H1 (cell line): Measurements from ENCODE around the gene LAMTOR3. TPM values are rescaled to one million over a fixed set of nuclear protein-coding genes. Genes with fewer than 3 reads are reported as not detected.

Experiments
- CTCF ChIA-PET: fragments of 300-600 bp; sonication (Branson Sonifier 250); formaldehyde crosslinking; loops from one replicate; lab custom pipeline; 2021; ENCODE audit not compliant: partially characterized antibody; lab: Charles Lee
- POLR2A ChIA-PET: fragments of 300-600 bp; sonication (Branson Sonifier 250); formaldehyde crosslinking; loops from one replicate; lab custom pipeline; 2021; ENCODE audit warnings: inconsistent platforms; ENCODE audit not compliant: partially characterized antibody; lab: Charles Lee
- DNase-seq, 2 experiments: peaks; one replicate each; pipeline versions ENCODE4 v3.0.0 to v3.0.0-alpha.2; 2010 to 2022; ENCODE audit warnings: low spot score in 2 of 2, low read depth in 1 of 2, mixed read lengths in 1 of 2
- FAIRE-seq: peaks from 2 replicates; lab custom pipeline; 2011; peaks lifted over from hg19 to GRCh38; lab: Jason Lieb, UNC
- H2AFZ ChIP-seq: 2 replicates; pipeline ENCODE4 v1.8.1; 2012; ENCODE audit warnings: low read length, inconsistent platforms
- H2AK5ac ChIP-seq: 2 replicates; pipeline ENCODE4 v1.6.1; 2013; ENCODE audit warnings: low read depth, low read length
- H2BK120ac ChIP-seq: replicated peaks from 2 replicates; pipeline ENCODE3; 2013; ENCODE audit warnings: low read depth, low read length, inconsistent platforms
- H2BK12ac ChIP-seq: 2 replicates; pipeline ENCODE4 v1.6.1; 2013; ENCODE audit warnings: low read depth, low read length
- H2BK15ac ChIP-seq: 2 replicates; pipeline ENCODE4 v1.6.1; 2013; ENCODE audit warnings: low read length
- H2BK20ac ChIP-seq: 2 replicates; pipeline ENCODE4 v1.6.1; 2013; ENCODE audit warnings: low read length
- H2BK5ac ChIP-seq: 2 replicates; pipeline ENCODE4 v1.6.1; 2013; ENCODE audit warnings: low read depth, low read length
- H3K14ac ChIP-seq: 2 replicates; pipeline ENCODE4 v1.6.1; 2013; ENCODE audit warnings: inconsistent platforms; ENCODE audit not compliant: insufficient read length
- H3K18ac ChIP-seq: 2 replicates; pipeline ENCODE4 v1.6.1; 2013; ENCODE audit warnings: low read length; ENCODE audit errors: extremely low read depth
- H3K23ac ChIP-seq: 2 replicates; pipeline ENCODE4 v1.6.1; 2013; ENCODE audit warnings: inconsistent platforms; ENCODE audit not compliant: insufficient read length
- H3K23me2 ChIP-seq: 2 replicates; pipeline ENCODE4 v1.6.1; 2013; ENCODE audit warnings: low read depth, low read length
- H3K27ac ChIP-seq: 2 replicates; pipeline ENCODE4 v1.6.1; 2011; ENCODE audit warnings: low read depth, low read length, inconsistent platforms
- H3K27me3 ChIP-seq, 4 experiments: replicated peaks in 1 of 4; 1 replicate in 1 of 4; 2 replicates in 3 of 4; pipeline versions ENCODE4 v1.6.1 to v1.8.1; 2011 to 2013; ENCODE audit warnings: low read length in 3 of 4, mild to moderate bottlenecking in 3 of 4, inconsistent platforms in 2 of 4, mixed read lengths in 2 of 4, moderate library complexity in 1 of 4; ENCODE audit not compliant: control insufficient read depth in 3 of 4, insufficient read depth in 3 of 4; ENCODE audit errors: extremely low read depth in 1 of 4
- H3K36me3 ChIP-seq, 4 experiments: 2 replicates each; pipeline versions ENCODE4 v1.6.1 to v1.8.1; 2011 to 2013; ENCODE audit warnings: mild to moderate bottlenecking in 4 of 4, low read length in 3 of 4, moderate library complexity in 2 of 4, control low read depth in 1 of 4, inconsistent platforms in 1 of 4; ENCODE audit not compliant: insufficient read depth in 4 of 4, control insufficient read depth in 2 of 4
- H3K4ac ChIP-seq: replicated peaks from 2 replicates; pipeline ENCODE3; 2013; ENCODE audit warnings: low read length, low read depth, mixed read lengths, inconsistent platforms; ENCODE audit not compliant: insufficient read length
- H3K4me1 ChIP-seq, 4 experiments: replicated peaks in 1 of 4; 1 replicate in 1 of 4; 2 replicates in 3 of 4; pipeline versions ENCODE4 v1.6.1 to v1.8.1; 2011 to 2013; ENCODE audit warnings: low read length in 3 of 4, inconsistent platforms in 2 of 4, mixed read lengths in 1 of 4; ENCODE audit not compliant: insufficient read depth in 4 of 4, control insufficient read depth in 3 of 4
- H3K4me2 ChIP-seq, 2 experiments: 2 replicates each; pipeline versions ENCODE4 v1.6.1 to v1.8.1; 2011 to 2013; ENCODE audit warnings: low read depth in 2 of 2, low read length in 2 of 2, control low read depth in 1 of 2, inconsistent platforms in 1 of 2, mild to moderate bottlenecking in 1 of 2; ENCODE audit not compliant: insufficient read depth in 1 of 2
- H3K4me3 ChIP-seq, 4 experiments: fragments of 200-600, 300-600 bp in 1 of 4; sonication (generic), shearing (Covaris generic), sonication (Bioruptor Twin) in 1 of 4; 2 replicates each; pipeline versions ENCODE4 v1.5.1 to v1.8.1; 2011 to 2016; ENCODE audit warnings: low read length in 4 of 4, low read depth in 3 of 4, control low read depth in 2 of 4, inconsistent platforms in 2 of 4, mild to moderate bottlenecking in 2 of 4, mixed read lengths in 1 of 4, moderate library complexity in 1 of 4; ENCODE audit not compliant: insufficient read depth in 2 of 4; ENCODE audit errors: extremely low read depth in 1 of 4
- H3K56ac ChIP-seq: replicated peaks from 2 replicates; pipeline ENCODE3; 2013; ENCODE audit warnings: low read depth, mild to moderate bottlenecking, mixed read lengths, low read length, inconsistent platforms; ENCODE audit not compliant: insufficient read length
- H3K79me1 ChIP-seq: 2 replicates; pipeline ENCODE4 v1.6.1; 2013; ENCODE audit warnings: low read depth, low read length, control low read depth
- H3K79me2 ChIP-seq, 2 experiments: 2 replicates each; pipeline versions ENCODE4 v1.6.1 to v1.8.1; 2012 to 2013; ENCODE audit warnings: low read length in 2 of 2, mild to moderate bottlenecking in 2 of 2, inconsistent platforms in 1 of 2; ENCODE audit not compliant: insufficient read depth in 2 of 2, control insufficient read depth in 1 of 2
- H3K9ac ChIP-seq, 4 experiments: replicated peaks in 1 of 4; 1 replicate in 1 of 4; 2 replicates in 3 of 4; pipeline versions ENCODE4 v1.6.1 to v1.8.1; 2011 to 2013; ENCODE audit warnings: low read depth in 3 of 4, low read length in 3 of 4, control low read depth in 2 of 4, mild to moderate bottlenecking in 2 of 4, moderate library complexity in 2 of 4, inconsistent platforms in 1 of 4; ENCODE audit errors: extremely low read depth in 1 of 4
- H3K9me3 ChIP-seq, 2 experiments: 2 replicates each; pipeline versions ENCODE4 v1.6.1 to v1.8.1; 2012 to 2013; ENCODE audit warnings: mild to moderate bottlenecking in 2 of 2, moderate library complexity in 2 of 2, control low read depth in 1 of 2, inconsistent platforms in 1 of 2, low read depth in 1 of 2, low read length in 1 of 2, mixed read lengths in 1 of 2; ENCODE audit not compliant: insufficient read depth in 2 of 2
- H4K20me1 ChIP-seq, 2 experiments: replicated peaks in 1 of 2; 2 replicates each; pipeline versions ENCODE3 to v1.8.1; 2011 to 2013; ENCODE audit warnings: inconsistent platforms in 2 of 2, low read length in 2 of 2, mild to moderate bottlenecking in 1 of 2; ENCODE audit not compliant: insufficient read depth in 2 of 2, control insufficient read depth in 1 of 2
- H4K5ac ChIP-seq: 2 replicates; pipeline ENCODE4 v1.6.1; 2013; ENCODE audit warnings: low read length, low read depth, mixed read lengths, inconsistent platforms; ENCODE audit not compliant: insufficient read length
- H4K8ac ChIP-seq: 2 replicates; pipeline ENCODE4 v1.8.0; 2013; ENCODE audit warnings: mild to moderate bottlenecking, moderate library complexity, low read length, inconsistent platforms; ENCODE audit not compliant: insufficient read depth; ENCODE audit errors: extremely low read depth
- H4K91ac ChIP-seq: replicated peaks from 2 replicates; pipeline ENCODE3; 2013; ENCODE audit warnings: low read length, mixed read lengths, inconsistent platforms; ENCODE audit not compliant: insufficient read length
- CBX5 ChIP-seq: fragments of 300-800, 300-1000 bp; sonication (generic); IDR thresholded peaks from 2 replicates; pipeline ENCODE4 v1.7.1; 2016; ENCODE audit warnings: antibody characterized with exemption, low read length, low read depth
- CEBPB ChIP-seq: IDR thresholded peaks from 2 replicates; pipeline ENCODE4 v1.6.1; 2012; ENCODE audit warnings: low read depth, low read length
- CHD2 ChIP-seq: IDR thresholded peaks from 2 replicates; pipeline ENCODE4 v1.6.1; 2012; ENCODE audit warnings: low read length, improper control_type of control experiment
- CTCF ChIP-seq, 3 experiments: IDR thresholded peaks; 1 replicate in 2 of 3; 2 replicates in 1 of 3; pipeline versions ENCODE4 v1.5.1 to v1.6.1; 2011; ENCODE audit warnings: low read length in 3 of 3, mild to moderate bottlenecking in 3 of 3, inconsistent platforms in 2 of 3, low read depth in 1 of 3, moderate library complexity in 1 of 3; ENCODE audit not compliant: insufficient read depth in 1 of 3; ENCODE audit errors: control extremely low read depth in 1 of 3
- EZH2 ChIP-seq: fragments of 200-600 bp; sonication (generic); IDR thresholded peaks from 2 replicates; pipeline ENCODE4 v1.7.1; 2012; ENCODE audit warnings: low read depth, mild to moderate bottlenecking, moderate library complexity, low read length, inconsistent platforms; ENCODE audit not compliant: severe bottlenecking
- KDM4A ChIP-seq: IDR thresholded peaks from one replicate; pipeline ENCODE4 v1.7.1; 2012; ENCODE audit warnings: low read depth, mild to moderate bottlenecking, moderate library complexity, low read length, inconsistent platforms; ENCODE audit not compliant: severe bottlenecking
- MAFK ChIP-seq: IDR thresholded peaks from 2 replicates; pipeline ENCODE4 v1.6.1; 2012; ENCODE audit warnings: low read depth, mild to moderate bottlenecking, improper control_type of control experiment, low read length
- RFX5 ChIP-seq: IDR thresholded peaks from 2 replicates; pipeline ENCODE4 v1.6.1; 2011; ENCODE audit warnings: low read depth, low read length, improper control_type of control experiment, borderline replicate concordance
- SRF ChIP-seq: IDR thresholded peaks from 2 replicates; pipeline ENCODE4 v1.6.1; 2011; ENCODE audit warnings: mild to moderate bottlenecking, low read depth, low read length, moderate library complexity
- TAF1 ChIP-seq: IDR thresholded peaks from 2 replicates; pipeline ENCODE4 v1.6.1; 2011; ENCODE audit warnings: mild to moderate bottlenecking, low read depth, low read length
- ZNF274 ChIP-seq: IDR thresholded peaks from 2 replicates; pipeline ENCODE4 v1.7.0; 2012; ENCODE audit warnings: low read length, borderline replicate concordance; ENCODE audit errors: extremely low read depth
- WGBS, 2 experiments: shearing (Covaris generic) in 1 of 2; methylation state at CpG; one replicate each; pipeline versions ENCODE4 v1.1.6 to v1.1.7; 2013 to 2015; ENCODE audit warnings: low lambda C conversion rate in 2 of 2, mixed read lengths in 2 of 2, inconsistent platforms in 1 of 2, low coverage in 1 of 2, missing lambda C conversion rate in 1 of 2; ENCODE audit not compliant: insufficient replicate concordance in 2 of 2, insufficient coverage in 1 of 2, insufficient read length in 1 of 2; ENCODE audit errors: extremely low coverage in 1 of 2, missing lambda C conversion rate in 1 of 2; 5-methylcytosine and 5-hydroxymethylcytosine counted together
- polyA plus RNA-seq, 7 experiments: library from polyadenylated mRNA; depleted of rRNA in 3 of 7; stranded (reverse) in 5 of 7; unstranded in 2 of 7; fragments of >200 nt in 5 of 7; fragments of 200-250 nt in 2 of 7; gene quantifications; 1 replicate in 5 of 7; 2 replicates in 1 of 7; 4 replicates in 1 of 7; pipeline versions ENCODE4 v1.2.1 to v1.2.3, GENCODE V29; 2011 to 2013; ENCODE audit warnings: missing spikeins in 2 of 7, mixed read lengths in 2 of 7
- total RNA-seq: library from RNA; stranded (reverse); fragmentation: NEBNext Ultra II Directional; extraction: Animal tissue kit (Norgen Biotek cat#: 25700); gene quantifications from 2 replicates; pipeline ENCODE4 v1.2.1, GENCODE V29; 2021

Gene LAMTOR3
- total and polyA plus RNA-seq, 2 of the 8 experiments (the other 6 are each of a cell fraction or from before 2014, with no cell fraction given), result 25.1 to 34.4 TPM

- Histone ChIP-seq H3K14ac (no peak overlapping the region), H3K27me3 (no peaks in the 10 kb centered on the region), H3K4me3 (no peak overlapping the region), H3K56ac (no peak overlapping the region), H4K5ac (no peak overlapping the region), H3K23me2 (no peaks in the 10 kb centered on the region), H3K79me2 (no peaks in the 10 kb centered on the region), H4K91ac (no peak overlapping the region), H3K9me3 (no peaks in the 10 kb centered on the region), H3K4me2 (no peak overlapping the region), H2BK120ac (no peak overlapping the region), H3K36me3 (no peaks in the 10 kb centered on the region), H2AFZ (no peak overlapping the region), H3K23ac (no peak overlapping the region), H3K79me1 (no peaks in the 10 kb centered on the region), H3K27ac (no peak overlapping the region), H3K18ac (no peak overlapping the region), H2AK5ac (no peak overlapping the region), H2BK12ac (no peak overlapping the region), H2BK15ac (no peak overlapping the region), H3K9ac (no peak overlapping the region)
- CTCF ChIA-PET, result interaction anchor here (1.4 kb wide), 1 partner anchor 50 kb away, joined by 3 read pairs; no protein-coding TSS in a partner anchor
- DNase-seq (no peak), FAIRE-seq (no peak)
- WGBS, 2 experiments, result 84% methylated on average over 7 of the region's 7 CpGs; no CpG with 5 or more reads in 1 of the 2 experiments
- TF ChIP-seq CTCF (IDR thresholded peaks at IDR 0.05; ENCODE audit: control extremely low read depth in 1 of 3, insufficient read depth in 1 of 3, low read depth in 1 of 3, low read length in 3 of 3) (no peak), SRF (no peak), CHD2 (no peak), KDM4A (no peak), TAF1 (no peak), RFX5 (no peak), CBX5 (no peak), ZNF274 (no peak), MAFK (no peak), EZH2 (no peak), CEBPB (no peak)
- TF ChIP-seq, all 59 proteins: peak for 0
- Histone ChIP-seq H4K20me1 (no peaks in the 10 kb centered on the region), H2BK20ac (no peak overlapping the region), H4K8ac (no peak overlapping the region), H3K4ac (no peak overlapping the region), H2BK5ac (no peak overlapping the region), H3K4me1 (no peaks in the 10 kb centered on the region)
- POLR2A ChIA-PET, result no interaction called here
Measured at GRCh38 chr4:99834569-99834968, 59.7 kb downstream of the LAMTOR3 start.
